Thyroid gland (tissue), 4 donors: ENCODE measurements around the gene RAD54L.

Experiments
- POLR2A ChIP-seq, 2 donors: fragments of 450-650 bp; IDR thresholded peaks; one replicate each; pipeline ENCODE4 v1.6.1; 2017; ENCODE audit warnings: antibody characterized with exemption in 2 of 2, mild to moderate bottlenecking in 2 of 2, moderate library complexity in 1 of 2
- TF ChIP-seq, protein P1 (sequence below), 6 experiments: fragments of 200-600 bp in 3 of 6; fragments of 450-650 bp in 3 of 6; sonication (generic) in 3 of 6; IDR thresholded peaks; one replicate each; pipeline ENCODE4 v1.5.1; 2016 to 2019; ENCODE audit warnings: antibody characterized with exemption in 6 of 6, mild to moderate bottlenecking in 2 of 6, inconsistent platforms in 1 of 6, moderate library complexity in 1 of 6

DNA sequence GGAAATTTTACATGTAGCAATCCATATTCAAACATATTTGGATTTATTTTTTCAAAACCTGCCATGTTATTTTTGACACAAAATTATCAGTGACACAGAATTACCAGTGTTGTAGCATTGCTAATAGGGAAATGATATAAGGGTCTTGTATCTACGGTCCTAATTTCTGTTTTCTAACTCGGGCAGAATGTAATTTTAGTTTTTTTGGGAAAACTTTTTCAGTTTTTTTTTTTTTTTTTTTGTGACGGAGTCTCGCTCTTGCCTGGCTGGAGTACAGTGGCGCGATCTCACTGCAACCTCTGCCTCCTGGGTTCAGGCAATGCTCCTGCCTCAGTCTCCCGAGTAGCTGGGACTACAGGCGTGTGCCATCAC, 58.6 kb downstream of the RAD54L start:
- TF ChIP-seq, protein P1, sequence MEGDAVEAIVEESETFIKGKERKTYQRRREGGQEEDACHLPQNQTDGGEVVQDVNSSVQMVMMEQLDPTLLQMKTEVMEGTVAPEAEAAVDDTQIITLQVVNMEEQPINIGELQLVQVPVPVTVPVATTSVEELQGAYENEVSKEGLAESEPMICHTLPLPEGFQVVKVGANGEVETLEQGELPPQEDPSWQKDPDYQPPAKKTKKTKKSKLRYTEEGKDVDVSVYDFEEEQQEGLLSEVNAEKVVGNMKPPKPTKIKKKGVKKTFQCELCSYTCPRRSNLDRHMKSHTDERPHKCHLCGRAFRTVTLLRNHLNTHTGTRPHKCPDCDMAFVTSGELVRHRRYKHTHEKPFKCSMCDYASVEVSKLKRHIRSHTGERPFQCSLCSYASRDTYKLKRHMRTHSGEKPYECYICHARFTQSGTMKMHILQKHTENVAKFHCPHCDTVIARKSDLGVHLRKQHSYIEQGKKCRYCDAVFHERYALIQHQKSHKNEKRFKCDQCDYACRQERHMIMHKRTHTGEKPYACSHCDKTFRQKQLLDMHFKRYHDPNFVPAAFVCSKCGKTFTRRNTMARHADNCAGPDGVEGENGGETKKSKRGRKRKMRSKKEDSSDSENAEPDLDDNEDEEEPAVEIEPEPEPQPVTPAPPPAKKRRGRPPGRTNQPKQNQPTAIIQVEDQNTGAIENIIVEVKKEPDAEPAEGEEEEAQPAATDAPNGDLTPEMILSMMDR (IDR thresholded peaks at IDR 0.05), result no peak
- TF ChIP-seq POLR2A (IDR thresholded peaks at IDR 0.05), result no peak
